ENCODE measurements around the gene ANKUB1. TPM values are rescaled to one million over a fixed set of nuclear protein-coding genes. Genes with fewer than 3 reads are reported as not detected.

The ANKUB1 gene
- total RNA-seq, 1 experiment from 2014 or later = not detected

DNA sequence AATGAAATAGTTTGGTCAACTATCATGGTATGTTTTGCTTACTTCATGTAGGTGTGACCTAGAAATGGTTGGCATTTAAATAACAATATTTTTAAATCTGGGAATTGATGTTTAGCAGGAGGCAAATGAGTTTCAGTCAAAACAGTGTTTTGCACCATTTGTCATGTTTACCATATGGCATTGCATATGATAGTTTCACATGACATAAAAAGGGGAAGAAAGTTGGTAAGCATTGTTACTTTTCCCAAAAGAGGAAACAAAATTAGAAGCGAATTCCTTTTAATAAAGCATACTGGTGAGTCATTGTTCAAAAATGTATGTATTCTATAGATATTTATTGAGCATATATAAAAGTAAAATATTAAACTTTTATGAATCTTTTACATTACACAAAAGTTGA is 23.0 kb upstream of the ANKUB1 start (continued):
- TF ChIP-seq IRF2 (CRISPR knock-in tag; IDR thresholded peaks at IDR 0.05; ENCODE audit: borderline replicate concordance, low read depth) = no peak
- no peak for TF ChIP-seq ETV6 (CRISPR knock-in tag; IDR thresholded peaks at IDR 0.05)
- no peak for TF ChIP-seq NFYB (CRISPR knock-in tag; conservative IDR thresholded peaks at IDR 0.05; ENCODE audit: low read depth)
- TF ChIP-seq SMAD4 (CRISPR knock-in tag; IDR thresholded peaks at IDR 0.05) = no peak
- TF ChIP-seq, protein P1, sequence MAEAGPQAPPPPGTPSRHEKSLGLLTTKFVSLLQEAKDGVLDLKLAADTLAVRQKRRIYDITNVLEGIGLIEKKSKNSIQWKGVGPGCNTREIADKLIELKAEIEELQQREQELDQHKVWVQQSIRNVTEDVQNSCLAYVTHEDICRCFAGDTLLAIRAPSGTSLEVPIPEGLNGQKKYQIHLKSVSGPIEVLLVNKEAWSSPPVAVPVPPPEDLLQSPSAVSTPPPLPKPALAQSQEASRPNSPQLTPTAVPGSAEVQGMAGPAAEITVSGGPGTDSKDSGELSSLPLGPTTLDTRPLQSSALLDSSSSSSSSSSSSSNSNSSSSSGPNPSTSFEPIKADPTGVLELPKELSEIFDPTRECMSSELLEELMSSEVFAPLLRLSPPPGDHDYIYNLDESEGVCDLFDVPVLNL (CRISPR knock-in tag; IDR thresholded peaks at IDR 0.05; ENCODE audit: borderline replicate concordance, low read depth) = no peak

DNA sequence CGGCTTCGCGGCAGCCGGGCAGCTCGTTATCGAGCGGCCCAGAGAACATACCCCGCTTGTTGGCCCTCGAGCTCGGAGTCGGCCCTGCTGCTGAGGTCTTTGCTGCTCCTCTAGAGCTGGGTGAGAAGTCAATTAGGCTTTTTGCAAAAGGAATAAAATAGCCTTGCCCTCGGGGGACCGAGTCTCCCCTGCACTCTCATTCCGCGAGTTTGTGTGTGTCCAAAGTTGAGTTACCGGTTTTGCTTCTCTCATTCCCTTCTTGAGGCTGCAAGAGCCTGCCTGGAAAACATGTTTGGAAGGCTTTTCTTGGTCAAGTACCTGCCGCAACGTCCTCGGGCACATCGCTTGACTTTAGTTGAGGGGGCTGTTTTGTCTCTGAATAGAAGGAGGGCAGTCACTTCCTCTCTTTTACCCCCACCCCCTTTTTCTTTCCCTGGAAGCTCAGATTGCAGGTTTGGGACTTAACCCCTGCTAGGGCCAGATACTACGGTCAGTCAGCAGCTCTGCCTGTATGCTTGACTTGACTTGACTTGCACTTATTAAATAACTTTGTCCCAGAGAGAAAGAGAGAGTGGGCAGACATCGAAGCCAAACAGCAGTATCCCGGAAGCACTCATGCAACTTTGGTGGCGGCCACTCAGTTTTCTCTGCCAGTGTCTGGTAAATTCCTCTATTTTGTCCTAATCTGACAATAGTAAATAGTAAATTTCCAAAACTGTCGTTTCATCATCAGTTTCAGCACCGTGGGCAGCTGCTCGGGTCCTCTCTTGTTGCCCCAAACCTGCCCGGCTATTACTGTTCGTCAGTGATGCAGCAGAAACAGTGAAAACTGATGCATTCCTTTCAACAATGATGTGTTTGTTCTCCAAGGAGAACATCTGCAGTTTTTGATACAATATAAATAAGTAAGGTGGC is 21.3 kb upstream of the ANKUB1 start:
- Mint-ChIP-seq H3K4me1 (peaks cover 48% of the 10 kb centered on the region), H3K27me3 (ENCODE audit: low read depth) (no peaks in the 10 kb centered on the region), H3K9me3 (no peaks in the 10 kb centered on the region), H3K36me3 (no peaks in the 10 kb centered on the region), H3K27ac (peak overlapping the region; percentile 97), H3K4me3 (peak overlapping the region; percentile 95)
- TF ChIP-seq HMGA2 (CRISPR knock-in tag; IDR thresholded peaks at IDR 0.05) (no peak), NFATC4 (CRISPR knock-in tag; IDR thresholded peaks at IDR 0.05) (no peak), TEAD1 (CRISPR knock-in tag; IDR thresholded peaks at IDR 0.05) (0 out of 2 replicates have a peak, but pooled peaks have one; percentile 31), KAT7 (CRISPR knock-in tag; IDR thresholded peaks at IDR 0.05; ENCODE audit: borderline replicate concordance) (peak; percentile 49; the same call in 1 of the 2 replicates), ETV6 (CRISPR knock-in tag; IDR thresholded peaks at IDR 0.05) (0 out of 2 replicates have a peak, but pooled peaks have one; percentile 57), GABPB1 (CRISPR knock-in tag; IDR thresholded peaks at IDR 0.05) (no peak), ZNF317 (CRISPR knock-in tag; IDR thresholded peaks at IDR 0.05; ENCODE audit: borderline replicate concordance, low read depth) (no peak), ESRRA (CRISPR knock-in tag; IDR thresholded peaks at IDR 0.05; ENCODE audit: borderline replicate concordance) (0 out of 2 replicates have a peak, but pooled peaks have one; percentile 30)
- TF ChIP-seq, protein P2, sequence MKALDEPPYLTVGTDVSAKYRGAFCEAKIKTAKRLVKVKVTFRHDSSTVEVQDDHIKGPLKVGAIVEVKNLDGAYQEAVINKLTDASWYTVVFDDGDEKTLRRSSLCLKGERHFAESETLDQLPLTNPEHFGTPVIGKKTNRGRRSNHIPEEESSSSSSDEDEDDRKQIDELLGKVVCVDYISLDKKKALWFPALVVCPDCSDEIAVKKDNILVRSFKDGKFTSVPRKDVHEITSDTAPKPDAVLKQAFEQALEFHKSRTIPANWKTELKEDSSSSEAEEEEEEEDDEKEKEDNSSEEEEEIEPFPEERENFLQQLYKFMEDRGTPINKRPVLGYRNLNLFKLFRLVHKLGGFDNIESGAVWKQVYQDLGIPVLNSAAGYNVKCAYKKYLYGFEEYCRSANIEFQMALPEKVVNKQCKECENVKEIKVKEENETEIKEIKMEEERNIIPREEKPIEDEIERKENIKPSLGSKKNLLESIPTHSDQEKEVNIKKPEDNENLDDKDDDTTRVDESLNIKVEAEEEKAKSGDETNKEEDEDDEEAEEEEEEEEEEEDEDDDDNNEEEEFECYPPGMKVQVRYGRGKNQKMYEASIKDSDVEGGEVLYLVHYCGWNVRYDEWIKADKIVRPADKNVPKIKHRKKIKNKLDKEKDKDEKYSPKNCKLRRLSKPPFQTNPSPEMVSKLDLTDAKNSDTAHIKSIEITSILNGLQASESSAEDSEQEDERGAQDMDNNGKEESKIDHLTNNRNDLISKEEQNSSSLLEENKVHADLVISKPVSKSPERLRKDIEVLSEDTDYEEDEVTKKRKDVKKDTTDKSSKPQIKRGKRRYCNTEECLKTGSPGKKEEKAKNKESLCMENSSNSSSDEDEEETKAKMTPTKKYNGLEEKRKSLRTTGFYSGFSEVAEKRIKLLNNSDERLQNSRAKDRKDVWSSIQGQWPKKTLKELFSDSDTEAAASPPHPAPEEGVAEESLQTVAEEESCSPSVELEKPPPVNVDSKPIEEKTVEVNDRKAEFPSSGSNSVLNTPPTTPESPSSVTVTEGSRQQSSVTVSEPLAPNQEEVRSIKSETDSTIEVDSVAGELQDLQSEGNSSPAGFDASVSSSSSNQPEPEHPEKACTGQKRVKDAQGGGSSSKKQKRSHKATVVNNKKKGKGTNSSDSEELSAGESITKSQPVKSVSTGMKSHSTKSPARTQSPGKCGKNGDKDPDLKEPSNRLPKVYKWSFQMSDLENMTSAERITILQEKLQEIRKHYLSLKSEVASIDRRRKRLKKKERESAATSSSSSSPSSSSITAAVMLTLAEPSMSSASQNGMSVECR (CRISPR knock-in tag; IDR thresholded peaks at IDR 0.05; ENCODE audit: borderline replicate concordance) = peak; percentile 59; the same call in 1 of the 2 replicates
- ATAC-seq (peak; percentile 40), DNase-seq (ENCODE audit: low spot score) (peak; percentile 25)
- ChIA-PET POLR2A (interaction anchor here (0.6 to 1.5 kb wide), 2 partner anchors 36 to 156 kb away, joined by 3 to 5 read pairs; partner anchors contain the start of gene WWTR1), CTCF (interaction anchor here (0.6 to 1.9 kb wide), 5 partner anchors 11 to 301 kb away, joined by 3 to 6 read pairs (median 4); no protein-coding TSS in a partner anchor)

DNA sequence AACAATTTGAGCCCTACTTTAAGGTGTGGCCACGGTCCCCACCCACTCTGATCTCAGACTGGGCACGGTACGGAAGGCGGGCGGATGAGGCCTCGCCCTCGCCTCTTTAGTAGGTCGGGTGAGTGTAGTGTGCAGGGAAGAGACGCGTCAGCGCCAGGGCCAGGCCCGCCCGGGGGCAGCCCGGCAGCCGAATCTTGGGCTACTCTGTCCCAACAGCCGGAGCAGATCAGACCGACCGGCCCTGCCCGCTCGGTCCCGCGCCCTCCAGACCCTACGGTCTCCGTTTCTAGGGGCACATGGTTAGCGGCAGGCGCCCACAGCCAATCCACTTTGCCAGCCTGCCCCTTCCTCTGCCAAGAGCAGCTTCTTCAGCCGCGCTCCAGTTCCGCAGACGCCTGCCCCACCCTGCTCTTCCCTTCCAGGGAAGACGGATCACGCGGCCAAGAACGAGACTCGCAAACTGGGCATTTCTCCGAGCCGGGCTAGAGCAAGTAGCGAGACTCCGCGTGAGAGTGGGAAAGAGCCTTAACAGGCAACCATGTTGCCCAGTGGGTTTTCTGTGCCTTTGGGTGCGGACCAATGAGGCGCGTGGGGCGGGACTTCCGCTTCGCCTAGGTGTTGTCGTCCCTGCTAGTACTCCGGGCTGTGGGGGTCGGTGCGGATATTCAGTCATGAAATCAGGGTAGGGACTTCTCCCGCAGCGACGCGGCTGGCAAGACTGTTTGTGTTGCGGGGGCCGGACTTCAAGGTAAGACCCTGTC is 20.4 kb upstream of the ANKUB1 start, which contains the start of gene RNF13:
RNF13 (plus strand) TSS at position 610 of the 761 bp plus-strand sequence. CDS start 32,812 bp downstream, outside the sequence.
- Mint-ChIP-seq H3K9me3 (no peaks in the 10 kb centered on the region), H3K4me1 (peaks cover 40% of the 10 kb centered on the region), H3K27ac (peak within 1 kb of the TSS; percentile 97), H3K27me3 (ENCODE audit: low read depth) (no peaks in the 10 kb centered on the region), H3K4me3 (peak within 1 kb of the TSS; percentile 95), H3K36me3 (no peaks in the 10 kb centered on the region)
- ChIA-PET POLR2A (interaction anchor here (1.5 kb wide), 1 partner anchor 155 kb away, joined by 5 read pairs; the partner anchor contains the start of gene WWTR1), CTCF (interaction anchor here (1.4 kb wide), 1 partner anchor 300 kb away, joined by 3 read pairs; no protein-coding TSS in a partner anchor)
- peak; percentile 89 for DNase-seq (ENCODE audit: low spot score)
- ATAC-seq = peak; percentile 90
- no peak for TF ChIP-seq IRF2 (CRISPR knock-in tag; IDR thresholded peaks at IDR 0.05; ENCODE audit: borderline replicate concordance, low read depth)
- TF ChIP-seq, protein P3, sequence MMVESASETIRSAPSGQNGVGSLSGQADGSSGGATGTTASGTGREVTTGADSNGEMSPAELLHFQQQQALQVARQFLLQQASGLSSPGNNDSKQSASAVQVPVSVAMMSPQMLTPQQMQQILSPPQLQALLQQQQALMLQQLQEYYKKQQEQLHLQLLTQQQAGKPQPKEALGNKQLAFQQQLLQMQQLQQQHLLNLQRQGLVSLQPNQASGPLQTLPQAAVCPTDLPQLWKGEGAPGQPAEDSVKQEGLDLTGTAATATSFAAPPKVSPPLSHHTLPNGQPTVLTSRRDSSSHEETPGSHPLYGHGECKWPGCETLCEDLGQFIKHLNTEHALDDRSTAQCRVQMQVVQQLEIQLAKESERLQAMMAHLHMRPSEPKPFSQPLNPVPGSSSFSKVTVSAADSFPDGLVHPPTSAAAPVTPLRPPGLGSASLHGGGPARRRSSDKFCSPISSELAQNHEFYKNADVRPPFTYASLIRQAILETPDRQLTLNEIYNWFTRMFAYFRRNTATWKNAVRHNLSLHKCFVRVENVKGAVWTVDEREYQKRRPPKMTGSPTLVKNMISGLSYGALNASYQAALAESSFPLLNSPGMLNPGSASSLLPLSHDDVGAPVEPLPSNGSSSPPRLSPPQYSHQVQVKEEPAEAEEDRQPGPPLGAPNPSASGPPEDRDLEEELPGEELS (CRISPR knock-in tag; IDR thresholded peaks at IDR 0.05) = 0 out of 2 replicates have a peak, but pooled peaks have one; percentile 43
- TF ChIP-seq, protein P4, sequence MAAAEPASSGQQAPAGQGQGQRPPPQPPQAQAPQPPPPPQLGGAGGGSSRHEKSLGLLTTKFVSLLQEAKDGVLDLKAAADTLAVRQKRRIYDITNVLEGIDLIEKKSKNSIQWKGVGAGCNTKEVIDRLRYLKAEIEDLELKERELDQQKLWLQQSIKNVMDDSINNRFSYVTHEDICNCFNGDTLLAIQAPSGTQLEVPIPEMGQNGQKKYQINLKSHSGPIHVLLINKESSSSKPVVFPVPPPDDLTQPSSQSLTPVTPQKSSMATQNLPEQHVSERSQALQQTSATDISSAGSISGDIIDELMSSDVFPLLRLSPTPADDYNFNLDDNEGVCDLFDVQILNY (CRISPR knock-in tag; IDR thresholded peaks at IDR 0.05) = 0 out of 2 replicates have a peak, but pooled peaks have one; percentile 55
- no peak for TF ChIP-seq ZNF138 (CRISPR knock-in tag; conservative IDR thresholded peaks at IDR 0.05)
- TF ChIP-seq ETV6 (CRISPR knock-in tag; IDR thresholded peaks at IDR 0.05) = peak; percentile 23; the same call in 1 of the 2 replicates
- peak; percentile 80; the same call in 1 of the 2 replicates for TF ChIP-seq SMAD3 (CRISPR knock-in tag; IDR thresholded peaks at IDR 0.05; ENCODE audit: borderline replicate concordance)
- TF ChIP-seq, protein P5, sequence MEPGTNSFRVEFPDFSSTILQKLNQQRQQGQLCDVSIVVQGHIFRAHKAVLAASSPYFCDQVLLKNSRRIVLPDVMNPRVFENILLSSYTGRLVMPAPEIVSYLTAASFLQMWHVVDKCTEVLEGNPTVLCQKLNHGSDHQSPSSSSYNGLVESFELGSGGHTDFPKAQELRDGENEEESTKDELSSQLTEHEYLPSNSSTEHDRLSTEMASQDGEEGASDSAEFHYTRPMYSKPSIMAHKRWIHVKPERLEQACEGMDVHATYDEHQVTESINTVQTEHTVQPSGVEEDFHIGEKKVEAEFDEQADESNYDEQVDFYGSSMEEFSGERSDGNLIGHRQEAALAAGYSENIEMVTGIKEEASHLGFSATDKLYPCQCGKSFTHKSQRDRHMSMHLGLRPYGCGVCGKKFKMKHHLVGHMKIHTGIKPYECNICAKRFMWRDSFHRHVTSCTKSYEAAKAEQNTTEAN (CRISPR knock-in tag; IDR thresholded peaks at IDR 0.05) = 0 out of 2 replicates have a peak, but pooled peaks have one; percentile 52
- no peak for TF ChIP-seq MXD4 (CRISPR knock-in tag; IDR thresholded peaks at IDR 0.05; ENCODE audit: borderline replicate concordance)

Measured in WTC11 (cell line).